HEK293T (cell line): Measurements from ENCODE around the gene SETBP1.

Experiments
- CTCF ChIA-PET: fragments of 350-600 bp; formaldehyde crosslinking; extraction: SDS; loops from one replicate; lab custom pipeline; 2021; ENCODE audit warnings: antibody characterized with exemption, inconsistent platforms; lab: Yijun Ruan, JAX
- POLR2A ChIA-PET: fragments of 350-600 bp; formaldehyde crosslinking; extraction: SDS; loops from one replicate; lab custom pipeline; 2020; ENCODE audit warnings: antibody characterized with exemption, inconsistent platforms; lab: Yijun Ruan, JAX
- DNase-seq: peaks from one replicate; pipeline ENCODE4 v3.0.0; 2012; ENCODE audit warnings: mixed read lengths; ENCODE audit errors: extremely low spot score
- ARNT ChIP-seq: fragments of 450-650 bp; IDR thresholded peaks from 2 replicates; pipeline ENCODE4 v1.6.1; 2017; ENCODE audit warnings: mild to moderate bottlenecking
- BHLHE40 ChIP-seq: fragments of 450-650 bp; IDR thresholded peaks from 2 replicates; pipeline ENCODE4 v1.6.1; 2016; ENCODE audit warnings: mild to moderate bottlenecking, moderate library complexity, borderline replicate concordance
- CTBP1 ChIP-seq: fragments of 450-650 bp; IDR thresholded peaks from 2 replicates; pipeline ENCODE4 v1.6.1; 2016; ENCODE audit warnings: borderline replicate concordance
- ELF4 ChIP-seq: fragments of 450-650 bp; IDR thresholded peaks from 2 replicates; pipeline ENCODE4 v1.6.1; 2017; ENCODE audit warnings: antibody characterized with exemption
- FOXA1 ChIP-seq: fragments of 450-650 bp; IDR thresholded peaks from 2 replicates; pipeline ENCODE4 v1.6.1; 2016; ENCODE audit warnings: mild to moderate bottlenecking
- FOXK2 ChIP-seq: fragments of 450-650 bp; IDR thresholded peaks from 2 replicates; pipeline ENCODE4 v1.6.1; 2016; ENCODE audit warnings: mild to moderate bottlenecking
- FOXM1 ChIP-seq: fragments of 450-650 bp; IDR thresholded peaks from 2 replicates; pipeline ENCODE4 v1.6.1; 2017; ENCODE audit warnings: mild to moderate bottlenecking, borderline replicate concordance
- HDGF ChIP-seq: fragments of 450-650 bp; IDR thresholded peaks from 2 replicates; pipeline ENCODE4 v1.6.1; 2017; ENCODE audit warnings: antibody characterized with exemption, borderline replicate concordance
- L3MBTL2 ChIP-seq: fragments of 450-650 bp; conservative IDR thresholded peaks from 2 replicates; pipeline ENCODE4 v1.6.1; 2016; ENCODE audit warnings: mild to moderate bottlenecking
- LEF1 ChIP-seq: fragments of 450-650 bp; IDR thresholded peaks from 2 replicates; pipeline ENCODE4 v1.6.1; 2017; ENCODE audit warnings: mild to moderate bottlenecking, borderline replicate concordance
- NFRKB ChIP-seq: fragments of 450-650 bp; IDR thresholded peaks from 2 replicates; pipeline ENCODE4 v1.6.1; 2016; ENCODE audit warnings: mild to moderate bottlenecking, moderate library complexity
- PKNOX1 ChIP-seq: fragments of 450-650 bp; IDR thresholded peaks from 2 replicates; pipeline ENCODE4 v1.6.1; 2016
- SP1 ChIP-seq: fragments of 450-650 bp; IDR thresholded peaks from 2 replicates; pipeline ENCODE4 v1.6.1; 2017
- SUZ12 ChIP-seq: fragments of 450-650 bp; IDR thresholded peaks from 2 replicates; pipeline ENCODE4 v1.6.1; 2016; ENCODE audit warnings: mild to moderate bottlenecking
- TARDBP ChIP-seq: fragments of 450-650 bp; IDR thresholded peaks from 2 replicates; pipeline ENCODE4 v1.6.1; 2016
- ZNF384 ChIP-seq: fragments of 450-650 bp; IDR thresholded peaks from 2 replicates; pipeline ENCODE4 v1.6.1; 2016

SETBP1 gene

GRCh38 chr18:44689736-44690135 lies 9.0 kb downstream of the SETBP1 start:
- CTCF ChIA-PET, result no interaction called here
- no peak for TF ChIP-seq ELF4
- TF ChIP-seq TARDBP, result no peak
- no peak for TF ChIP-seq CTBP1
- TF ChIP-seq LEF1, result no peak
- no peak for TF ChIP-seq PKNOX1
- TF ChIP-seq FOXM1, result no peak
- TF ChIP-seq L3MBTL2, result no peak
- no peak for TF ChIP-seq SUZ12
- no peak for TF ChIP-seq ARNT
- TF ChIP-seq SP1, result no peak
- TF ChIP-seq BHLHE40, result no peak
- no peak for TF ChIP-seq FOXK2
- no peak for TF ChIP-seq ZNF384
- no peak for TF ChIP-seq HDGF
- no peak for TF ChIP-seq FOXA1
- TF ChIP-seq NFRKB, result no peak
- POLR2A ChIA-PET, result interaction anchor here (1.0 kb wide), 1 partner anchor 9 kb away, joined by 3 read pairs; the partner anchor contains the start of gene SETBP1
- DNase-seq, result no peak

- ChIA-PET CTCF (no interaction called here), POLR2A (no interaction called here)
- DNase-seq, result no peak
- no peak for TF ChIP-seq FOXK2
- TF ChIP-seq LEF1, result no peak
- no peak for TF ChIP-seq FOXM1
Measured at GRCh38 chr18:44691148-44691925, 10.6 kb downstream of the SETBP1 start.

GRCh38 chr18:44693030-44693784 lies 12.5 kb downstream of the SETBP1 start:
- ChIA-PET POLR2A (no interaction called here), CTCF (no interaction called here)
- DNase-seq, result no peak
- TF ChIP-seq L3MBTL2, result no peak
- no peak for TF ChIP-seq SUZ12
- no peak for TF ChIP-seq ELF4
- TF ChIP-seq BHLHE40, result no peak
- TF ChIP-seq FOXK2, result no peak
- TF ChIP-seq LEF1, result no peak
- no peak for TF ChIP-seq NFRKB
- no peak for TF ChIP-seq TARDBP
- TF ChIP-seq FOXA1, result no peak
- no peak for TF ChIP-seq FOXM1
- TF ChIP-seq HDGF, result no peak

GRCh38 chr18:44695503-44695902 lies 14.8 kb downstream of the SETBP1 start:
- POLR2A ChIA-PET, result no interaction called here
- no peak for TF ChIP-seq FOXK2
- TF ChIP-seq FOXM1, result no peak
- no peak for TF ChIP-seq SP1
- no peak for TF ChIP-seq BHLHE40
- no peak for TF ChIP-seq LEF1
- no peak for TF ChIP-seq ELF4
- no peak for TF ChIP-seq L3MBTL2
- no peak for TF ChIP-seq PKNOX1
- no peak for TF ChIP-seq CTBP1
- no peak for TF ChIP-seq TARDBP
- no peak for TF ChIP-seq NFRKB
- TF ChIP-seq FOXA1, result no peak
- no peak for TF ChIP-seq SUZ12
- TF ChIP-seq ARNT, result no peak
- no peak for TF ChIP-seq ZNF384
- TF ChIP-seq HDGF, result no peak
- no peak for DNase-seq
- CTCF ChIA-PET, result interaction anchor here (0.5 kb wide), 1 partner anchor 223 kb away, joined by 3 read pairs; no protein-coding TSS in a partner anchor

GRCh38 chr18:44696892-44697291 lies 16.2 kb downstream of the SETBP1 start:
- no peak for DNase-seq
- CTCF ChIA-PET, result no interaction called here
- TF ChIP-seq LEF1, result no peak
- no peak for TF ChIP-seq FOXM1
- no peak for TF ChIP-seq ZNF384
- TF ChIP-seq NFRKB, result no peak
- TF ChIP-seq CTBP1, result no peak
- TF ChIP-seq FOXK2, result no peak
- POLR2A ChIA-PET, result interaction anchor here (1.1 to 1.3 kb wide), 2 partner anchors 16 to 18 kb away, joined by 3 to 4 read pairs; partner anchors contain the start of gene SETBP1

- DNase-seq, result no peak
- TF ChIP-seq BHLHE40 (no peak), CTBP1 (no peak), HDGF (no peak)
- CTCF ChIA-PET, result no interaction called here
- POLR2A ChIA-PET, result interaction anchor here (1.1 to 1.3 kb wide), 2 partner anchors 17 to 19 kb away, joined by 3 to 4 read pairs; partner anchors contain the start of gene SETBP1
Measured at GRCh38 chr18:44697315-44697714, 16.6 kb downstream of the SETBP1 start.

GRCh38 chr18:44698518-44698917 lies 17.8 kb downstream of the SETBP1 start:
- POLR2A ChIA-PET, result no interaction called here
- no peak for TF ChIP-seq NFRKB
- no peak for TF ChIP-seq L3MBTL2
- TF ChIP-seq BHLHE40, result no peak
- TF ChIP-seq FOXA1, result no peak
- TF ChIP-seq HDGF, result no peak
- no peak for TF ChIP-seq ELF4
- no peak for TF ChIP-seq ZNF384
- no peak for TF ChIP-seq LEF1
- no peak for TF ChIP-seq SUZ12
- no peak for TF ChIP-seq FOXK2
- no peak for TF ChIP-seq CTBP1
- TF ChIP-seq SP1, result no peak
- no peak for TF ChIP-seq ARNT
- no peak for TF ChIP-seq TARDBP
- no peak for TF ChIP-seq PKNOX1
- TF ChIP-seq FOXM1, result no peak
- no peak for DNase-seq
- CTCF ChIA-PET, result no interaction called here
